ENCODE measurements around the gene FAM89B. TPM values are rescaled to one million over a fixed set of nuclear protein-coding genes. Genes with fewer than 3 reads are reported as not detected.
A peak's percentile ranks its signal among the peaks of the same experiment; 100 is the strongest.

Gene FAM89B
- total RNA-seq, 8 experiments from 2014 or later = 18.6 to 63.4 (median 28.8) TPM

GRCh38 chr11:65576232-65576866, 4.0 kb downstream of the FAM89B start:
- WGBS, 10 experiments = no CpG with 5 or more reads among the region's 26 CpGs
- no peak for ATAC-seq (replicated peaks in 6 of 8)
- peaks cover 10 to 18% of the 10 kb centered on the region in 2 donors for H3K4me1 ChIP-seq (replicated peaks in 1 of 2)
- in situ Hi-C loops (cut with MboI; ENCODE audit: low pct_unique_long_range_greater_than_20kb in 2 of 9, low sequenced_read_pairs in 9 of 9, unreplicated experiment in 9 of 9) = no loop called here
- peak overlapping the region in 2 of 5 donors; percentile 8 to 13 for H3K4me3 ChIP-seq
- no peak overlapping the region for H3K27ac ChIP-seq

GRCh38 chr11:65576867-65577755, 4.8 kb downstream of the FAM89B start:
- ATAC-seq (replicated peaks in 6 of 8) = peak in 7 of 8 experiments; percentile 8 to 33 (median 16)
- in situ Hi-C loops (cut with MboI; ENCODE audit: low pct_unique_long_range_greater_than_20kb in 2 of 9, low sequenced_read_pairs in 9 of 9, unreplicated experiment in 9 of 9) = no loop called here
- H3K4me1 ChIP-seq (replicated peaks in 1 of 2) = peaks cover 6 to 16% of the 10 kb centered on the region in 2 donors
- 0 to 80% (median 44%) methylated on average over 1 to 6 of the region's 18 CpGs; no CpG with 5 or more reads in 7 of the 10 experiments for WGBS, 10 experiments
- no peak overlapping the region for H3K27ac ChIP-seq
- no peak overlapping the region for H3K4me3 ChIP-seq

GRCh38 chr11:65577756-65578109, 5.4 kb downstream of the FAM89B start:
- Histone ChIP-seq H3K4me1 (replicated peaks in 1 of 2) (peaks cover 6 to 16% of the 10 kb centered on the region in 2 donors), H3K27ac (no peak overlapping the region), H3K4me3 (no peak overlapping the region)
- no peak for ATAC-seq (replicated peaks in 6 of 8)
- 20 to 83% (median 38%) methylated on average over 1 to 4 of the region's 8 CpGs; no CpG with 5 or more reads in 6 of the 10 experiments for WGBS, 10 experiments
- in situ Hi-C loops (cut with MboI; ENCODE audit: low pct_unique_long_range_greater_than_20kb in 2 of 9, low sequenced_read_pairs in 9 of 9, unreplicated experiment in 9 of 9) = no loop called here

- no peak overlapping the region for H3K4me3 ChIP-seq
- no peak overlapping the region for H3K27ac ChIP-seq
- 75 to 83% (median 80%) methylated on average over 1 to 5 of the region's 7 CpGs; no CpG with 5 or more reads in 7 of the 10 experiments for WGBS, 10 experiments
- peaks cover 6 to 15% of the 10 kb centered on the region in 2 donors for H3K4me1 ChIP-seq (replicated peaks in 1 of 2)
- in situ Hi-C loops (cut with MboI; ENCODE audit: low pct_unique_long_range_greater_than_20kb in 2 of 9, low sequenced_read_pairs in 9 of 9, unreplicated experiment in 9 of 9) = no loop called here
- ATAC-seq (replicated peaks in 6 of 8) = no peak
These were observed 5.8 kb downstream of the FAM89B start for GRCh38 chr11:65578134-65578533.

- H3K4me3 ChIP-seq = no peak overlapping the region
- in situ Hi-C loops (cut with MboI; ENCODE audit: low pct_unique_long_range_greater_than_20kb in 2 of 9, low sequenced_read_pairs in 9 of 9, unreplicated experiment in 9 of 9) = no loop called here
- 40 to 60% methylated on average over 1 to 3 of the region's 3 CpGs; no CpG with 5 or more reads in 8 of the 10 experiments for whole genome bisulfite sequencing, 10 experiments
- no peak overlapping the region for H3K27ac ChIP-seq
- H3K4me1 ChIP-seq (replicated peaks in 1 of 2) = peaks cover 3 to 10% of the 10 kb centered on the region in 2 donors
- no peak for ATAC-seq (replicated peaks in 6 of 8)
These were observed 6.3 kb downstream of the FAM89B start for GRCh38 chr11:65578667-65579066.

- 100% methylated on average over 1 of the region's 4 CpGs; no CpG with 5 or more reads in 9 of the 10 experiments for WGBS, 10 experiments
- in situ Hi-C loops (cut with MboI; ENCODE audit: low pct_unique_long_range_greater_than_20kb in 2 of 9, low sequenced_read_pairs in 9 of 9, unreplicated experiment in 9 of 9) = no loop called here
- Histone ChIP-seq H3K4me1 (replicated peaks in 1 of 2) (peaks cover 3 to 10% of the 10 kb centered on the region in 2 donors), H3K4me3 (no peak overlapping the region), H3K27ac (no peak overlapping the region)
- ATAC-seq (replicated peaks in 6 of 8) = no peak
These were observed 7.0 kb downstream of the FAM89B start for GRCh38 chr11:65579291-65579690.

- Histone ChIP-seq H3K27ac (no peak overlapping the region), H3K4me1 (replicated peaks in 1 of 2) (peaks cover 9 to 13% of the 10 kb centered on the region in 2 donors), H3K4me3 (no peak overlapping the region)
- 82 to 92% (median 85%) methylated on average over 1 to 3 of the region's 19 CpGs; no CpG with 5 or more reads in 6 of the 10 experiments for WGBS, 10 experiments
- in situ Hi-C loops (cut with MboI; ENCODE audit: low pct_unique_long_range_greater_than_20kb in 2 of 9, low sequenced_read_pairs in 9 of 9, unreplicated experiment in 9 of 9) = no loop called here
- no peak for ATAC-seq (replicated peaks in 6 of 8)
These were observed 7.8 kb downstream of the FAM89B start for GRCh38 chr11:65580031-65580692.

- Histone ChIP-seq H3K4me1 (replicated peaks in 1 of 2) (peaks cover 9 to 13% of the 10 kb centered on the region in 2 donors), H3K4me3 (no peak overlapping the region), H3K27ac (no peak overlapping the region)
- ATAC-seq (replicated peaks in 6 of 8) = no peak
- in situ Hi-C loops (cut with MboI; ENCODE audit: low pct_unique_long_range_greater_than_20kb in 2 of 9, low sequenced_read_pairs in 9 of 9, unreplicated experiment in 9 of 9) = no loop called here
- WGBS, 10 experiments = 90 to 100% methylated on average over 1 to 2 of the region's 8 CpGs; no CpG with 5 or more reads in 8 of the 10 experiments
These were observed 8.4 kb downstream of the FAM89B start for GRCh38 chr11:65580756-65581155.

- no peak for ATAC-seq (replicated peaks in 6 of 8)
- in situ Hi-C loops (cut with MboI; ENCODE audit: low pct_unique_long_range_greater_than_20kb in 2 of 9, low sequenced_read_pairs in 9 of 9, unreplicated experiment in 9 of 9) = no loop called here
- peaks cover 9 to 16% of the 10 kb centered on the region in 2 donors for H3K4me1 ChIP-seq (replicated peaks in 1 of 2)
- 57 to 100% methylated on average over 1 of the region's 3 CpGs; no CpG with 5 or more reads in 8 of the 10 experiments for WGBS, 10 experiments
- no peak overlapping the region for H3K27ac ChIP-seq
- H3K4me3 ChIP-seq = no peak overlapping the region
These were observed 9.6 kb downstream of the FAM89B start for GRCh38 chr11:65581928-65582327.

- peaks cover 9 to 27% of the 10 kb centered on the region in 2 donors for H3K4me1 ChIP-seq (replicated peaks in 1 of 2)
- H3K27ac ChIP-seq = no peak overlapping the region
- H3K4me3 ChIP-seq = no peak overlapping the region
- 60% methylated on average over 1 of the region's 10 CpGs; no CpG with 5 or more reads in 9 of the 10 experiments for WGBS, 10 experiments
- in situ Hi-C loops (cut with MboI; ENCODE audit: low pct_unique_long_range_greater_than_20kb in 2 of 9, low sequenced_read_pairs in 9 of 9, unreplicated experiment in 9 of 9) = no loop called here
- no peak for ATAC-seq (replicated peaks in 6 of 8)
These were observed 11.3 kb downstream of the FAM89B start for GRCh38 chr11:65583589-65583988.

- peak in 1 of 8 experiments; percentile 5 for ATAC-seq (replicated peaks in 6 of 8)
- H3K27ac ChIP-seq = no peak overlapping the region
- peaks cover 9 to 29% of the 10 kb centered on the region in 2 donors for H3K4me1 ChIP-seq (replicated peaks in 1 of 2)
- 59 to 68% (median 67%) methylated on average over 1 to 4 of the region's 8 CpGs; no CpG with 5 or more reads in 6 of the 10 experiments for WGBS, 10 experiments
- H3K4me3 ChIP-seq = no peak overlapping the region
- in situ Hi-C loops (cut with MboI; ENCODE audit: low pct_unique_long_range_greater_than_20kb in 2 of 9, low sequenced_read_pairs in 9 of 9, unreplicated experiment in 9 of 9) = no loop called here
These were observed 11.8 kb downstream of the FAM89B start for GRCh38 chr11:65584106-65584505.

GRCh38 chr11:65584723-65585171, 12.4 kb downstream of the FAM89B start:
- no peak overlapping the region for H3K27ac ChIP-seq
- 0 to 73% (median 13%) methylated on average over 4 to 9 of the region's 46 CpGs; no CpG with 5 or more reads in 7 of the 10 experiments for WGBS, 10 experiments
- in situ Hi-C loops (cut with MboI; ENCODE audit: low pct_unique_long_range_greater_than_20kb in 2 of 9, low sequenced_read_pairs in 9 of 9, unreplicated experiment in 9 of 9) = no loop called here
- H3K4me3 ChIP-seq = no peak overlapping the region
- peaks cover 9 to 32% of the 10 kb centered on the region in 2 donors for H3K4me1 ChIP-seq (replicated peaks in 1 of 2)
- peak in 4 of 8 experiments; percentile 36 to 50 (median 46) for ATAC-seq (replicated peaks in 6 of 8)

All from motor neuron (in vitro differentiated cells).